Measurements from ENCODE around the gene DHX8. TPM values are rescaled to one million over a fixed set of nuclear protein-coding genes. Genes with fewer than 3 reads are reported as not detected.
"Not testable (repeated sequence)": the region's sequence is repeated elsewhere in the genome, so short reads cannot be mapped to it uniquely, and the experiment has no call there.

Gene DHX8
- total and polyA plus RNA-seq, 2 donors (not counting 1 experiment from before 2014, with no cell fraction given): 31.2 to 42.3 TPM

DNA sequence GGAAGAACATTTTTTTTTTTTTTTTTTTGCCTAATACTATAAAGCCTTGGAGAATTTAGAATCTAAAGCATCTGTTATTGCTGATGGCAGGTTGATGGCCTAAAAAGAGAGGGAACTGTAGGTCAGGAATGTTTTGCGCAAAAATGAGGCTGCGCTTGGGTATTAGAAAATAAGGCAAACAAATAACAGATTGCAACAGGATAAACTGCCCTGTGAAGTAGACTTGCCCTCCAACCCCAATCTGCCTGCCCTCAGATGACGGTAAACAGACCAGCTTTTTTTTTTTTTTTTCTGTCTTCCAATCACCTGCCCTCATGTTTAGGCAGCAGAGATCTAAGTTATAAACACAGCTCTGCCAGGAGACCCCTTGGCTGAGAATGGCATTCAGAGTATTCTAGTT lies 3.8 kb upstream of the DHX8 start:
- Histone ChIP-seq H2AFZ (ENCODE audit: low read length) (no peak overlapping the region), H3K9me3 (ENCODE audit: control insufficient read depth, insufficient read depth, low read depth, low read length) (no peaks in the 10 kb centered on the region), H3K9ac (ENCODE audit: insufficient read depth, low read length) (no peak overlapping the region), H3K27ac (ENCODE audit: insufficient read depth, low read length) (no peak overlapping the region), H3K79me2 (ENCODE audit: control insufficient read depth, insufficient read depth, low read length) (peaks cover 10% of the 10 kb centered on the region), H3K4me2 (ENCODE audit: extremely low read depth, insufficient read depth, low read length) (no peak overlapping the region), H3K4me3 (replicated peaks in 1 of 4; ENCODE audit: control extremely low read depth in 1 of 4, insufficient read depth in 1 of 4, low read depth in 3 of 4, low read length in 4 of 4) (no peak overlapping the region), H3K27me3 (ENCODE audit: control insufficient read depth, insufficient read depth, low read length) (no peaks in the 10 kb centered on the region), H3K4me1 (ENCODE audit: control insufficient read depth, extremely low read depth, insufficient read depth, low read length) (peaks cover 5% of the 10 kb centered on the region), H4K20me1 (ENCODE audit: control insufficient read depth, extremely low read depth, insufficient read depth, low read length) (no peaks in the 10 kb centered on the region), H3K36me3 (ENCODE audit: control insufficient read depth, insufficient read depth, low read length) (no peaks in the 10 kb centered on the region)
- no peak for DNase-seq (ENCODE audit: low read depth in 2 of 2)
- TF ChIP-seq EZH2 (IDR thresholded peaks at IDR 0.05; ENCODE audit: low read length, missing control alignments): no peak
- TF ChIP-seq CTCF (conservative IDR thresholded peaks at IDR 0.05 in 1 of 2, IDR thresholded peaks at IDR 0.05 in 1 of 2; ENCODE audit: low read depth in 1 of 2, low read length in 2 of 2): no peak

- Histone ChIP-seq H3K79me2 (ENCODE audit: control insufficient read depth, insufficient read depth, low read length) (peaks cover 33% of the 10 kb centered on the region), H3K4me2 (ENCODE audit: extremely low read depth, insufficient read depth, low read length) (no peak overlapping the region), H3K9ac (ENCODE audit: insufficient read depth, low read length) (no peak overlapping the region), H3K9me3 (ENCODE audit: control insufficient read depth, insufficient read depth, low read depth, low read length) (no peaks in the 10 kb centered on the region), H3K4me3 (replicated peaks in 1 of 4; ENCODE audit: control extremely low read depth in 1 of 4, insufficient read depth in 1 of 4, low read depth in 3 of 4, low read length in 4 of 4) (no peak overlapping the region), H3K27ac (ENCODE audit: insufficient read depth, low read length) (no peak overlapping the region), H2AFZ (ENCODE audit: low read length) (peak overlapping the region; percentile 36), H3K4me1 (ENCODE audit: control insufficient read depth, extremely low read depth, insufficient read depth, low read length) (peaks cover 7% of the 10 kb centered on the region), H3K36me3 (ENCODE audit: control insufficient read depth, insufficient read depth, low read length) (no peaks in the 10 kb centered on the region), H3K27me3 (ENCODE audit: control insufficient read depth, insufficient read depth, low read length) (no peaks in the 10 kb centered on the region), H4K20me1 (ENCODE audit: control insufficient read depth, extremely low read depth, insufficient read depth, low read length) (no peaks in the 10 kb centered on the region)
- TF ChIP-seq CTCF (conservative IDR thresholded peaks at IDR 0.05 in 1 of 2, IDR thresholded peaks at IDR 0.05 in 1 of 2; ENCODE audit: low read depth in 1 of 2, low read length in 2 of 2) (no peak), EZH2 (IDR thresholded peaks at IDR 0.05; ENCODE audit: low read length, missing control alignments) (no peak)
- DNase-seq (ENCODE audit: low read depth in 2 of 2): no peak
Measured at GRCh38 chr17:43482103-43483012, 1.4 kb upstream of the DHX8 start.

GRCh38 chr17:43490621-43491020 lies 6.8 kb downstream of the DHX8 start:
- no peak overlapping the region for H2AFZ ChIP-seq (ENCODE audit: low read length)
- TF ChIP-seq CTCF (conservative IDR thresholded peaks at IDR 0.05 in 1 of 2, IDR thresholded peaks at IDR 0.05 in 1 of 2; ENCODE audit: low read depth in 1 of 2, low read length in 2 of 2) (no peak), EZH2 (IDR thresholded peaks at IDR 0.05; ENCODE audit: low read length, missing control alignments) (no peak)
- no peak overlapping the region for H3K9ac ChIP-seq (ENCODE audit: insufficient read depth, low read length)
- no peaks in the 10 kb centered on the region for H4K20me1 ChIP-seq (ENCODE audit: control insufficient read depth, extremely low read depth, insufficient read depth, low read length)
- H3K4me3 ChIP-seq (replicated peaks in 1 of 4; ENCODE audit: control extremely low read depth in 1 of 4, insufficient read depth in 1 of 4, low read depth in 3 of 4, low read length in 4 of 4): no peak overlapping the region
- H3K36me3 ChIP-seq (ENCODE audit: control insufficient read depth, insufficient read depth, low read length): peaks cover 20% of the 10 kb centered on the region
- DNase-seq (ENCODE audit: low read depth in 2 of 2): no peak
- no peak overlapping the region for H3K4me2 ChIP-seq (ENCODE audit: extremely low read depth, insufficient read depth, low read length)
- no peak overlapping the region for H3K27ac ChIP-seq (ENCODE audit: insufficient read depth, low read length)
- H3K9me3 ChIP-seq (ENCODE audit: control insufficient read depth, insufficient read depth, low read depth, low read length): no peaks in the 10 kb centered on the region
- no peaks in the 10 kb centered on the region for H3K27me3 ChIP-seq (ENCODE audit: control insufficient read depth, insufficient read depth, low read length)
- H3K4me1 ChIP-seq (ENCODE audit: control insufficient read depth, extremely low read depth, insufficient read depth, low read length): no peaks in the 10 kb centered on the region
- H3K79me2 ChIP-seq (ENCODE audit: control insufficient read depth, insufficient read depth, low read length): peaks cover 28% of the 10 kb centered on the region

GRCh38 chr17:43509440-43509839 lies 25.7 kb downstream of the DHX8 start:
- not testable (repeated sequence) for H3K79me2 ChIP-seq (ENCODE audit: control insufficient read depth, insufficient read depth, low read length)

More at GRCh38 chr17:43509440-43509839, 25.7 kb downstream of the DHX8 start:
- H3K4me2 ChIP-seq (ENCODE audit: extremely low read depth, insufficient read depth, low read length); H2AFZ ChIP-seq (ENCODE audit: low read length); DNase-seq (ENCODE audit: low read depth in 2 of 2); H4K20me1 ChIP-seq (ENCODE audit: control insufficient read depth, extremely low read depth, insufficient read depth, low read length); H3K4me3 ChIP-seq (replicated peaks in 1 of 4; ENCODE audit: control extremely low read depth in 1 of 4, insufficient read depth in 1 of 4, low read depth in 3 of 4, low read length in 4 of 4); H3K9ac ChIP-seq (ENCODE audit: insufficient read depth, low read length); H3K27ac ChIP-seq (ENCODE audit: insufficient read depth, low read length); H3K9me3 ChIP-seq (ENCODE audit: control insufficient read depth, insufficient read depth, low read depth, low read length); H3K4me1 ChIP-seq (ENCODE audit: control insufficient read depth, extremely low read depth, insufficient read depth, low read length); H3K27me3 ChIP-seq (ENCODE audit: control insufficient read depth, insufficient read depth, low read length): not testable (repeated sequence)
- H3K36me3 ChIP-seq (ENCODE audit: control insufficient read depth, insufficient read depth, low read length): peaks cover 14% of the 10 kb centered on the region
